IPS DF 6.9 (cell line): ENCODE results near the gene MCF2L.

Experiments
- DNase-seq: peaks from one replicate; pipeline ENCODE4 v3.0.0-alpha.2; 2013; ENCODE audit warnings: low read depth, low spot score
- H3K27ac ChIP-seq: one replicate; pipeline ENCODE4 v1.5.1; 2013; ENCODE audit warnings: low read length, control low read depth
- H3K27me3 ChIP-seq: 2 replicates; pipeline ENCODE4 v1.6.1; 2013; ENCODE audit warnings: mild to moderate bottlenecking, low read length; ENCODE audit not compliant: control insufficient read depth, insufficient read depth
- H3K36me3 ChIP-seq: 2 replicates; pipeline ENCODE4 v1.6.1; 2013; ENCODE audit warnings: low read length; ENCODE audit not compliant: control insufficient read depth, insufficient read depth
- H3K4me1 ChIP-seq: 2 replicates; pipeline ENCODE4 v1.6.1; 2013; ENCODE audit warnings: low read length; ENCODE audit not compliant: control insufficient read depth, insufficient read depth
- H3K4me3 ChIP-seq: 2 replicates; pipeline ENCODE4 v1.5.1; 2013; ENCODE audit warnings: mild to moderate bottlenecking, low read length
- H3K9me3 ChIP-seq: 2 replicates; pipeline ENCODE4 v1.6.1; 2013; ENCODE audit warnings: low read length, inconsistent platforms; ENCODE audit not compliant: control insufficient read depth, insufficient read depth
- WGBS: extraction: QIAGEN DNeasy Blood & Tissue Kit; methylation state at CpG from one replicate; pipeline ENCODE4 v1.1.7; 2013; ENCODE audit warnings: mixed read lengths, missing lambda C conversion rate; ENCODE audit not compliant: insufficient read length, insufficient coverage; 5-methylcytosine and 5-hydroxymethylcytosine counted together

Gene MCF2L

GRCh38 chr13:113034451-113035212, 65.6 kb downstream of the MCF2L start:
- H3K9me3 ChIP-seq: no peaks in the 10 kb centered on the region
- DNase-seq: peak; percentile 35
- H3K27ac ChIP-seq: no peak overlapping the region
- WGBS: no CpG with 5 or more reads among the region's 35 CpGs
- no peaks in the 10 kb centered on the region for H3K27me3 ChIP-seq
- H3K36me3 ChIP-seq: no peaks in the 10 kb centered on the region
- H3K4me1 ChIP-seq: no peaks in the 10 kb centered on the region
- H3K4me3 ChIP-seq: no peak overlapping the region

- Histone ChIP-seq H3K4me3 (no peak overlapping the region), H3K27me3 (no peaks in the 10 kb centered on the region), H3K9me3 (no peaks in the 10 kb centered on the region), H3K27ac (no peak overlapping the region), H3K36me3 (no peaks in the 10 kb centered on the region), H3K4me1 (no peaks in the 10 kb centered on the region)
- no CpG with 5 or more reads among the region's 20 CpGs for WGBS
- DNase-seq: no peak
These were observed 66.3 kb downstream of the MCF2L start for GRCh38 chr13:113035213-113035800.

GRCh38 chr13:113036401-113036800, 67.4 kb downstream of the MCF2L start:
- no CpG with 5 or more reads among the region's 14 CpGs for WGBS
- Histone ChIP-seq H3K4me1 (no peaks in the 10 kb centered on the region), H3K9me3 (no peaks in the 10 kb centered on the region), H3K4me3 (no peak overlapping the region), H3K27ac (no peak overlapping the region), H3K27me3 (no peaks in the 10 kb centered on the region), H3K36me3 (no peaks in the 10 kb centered on the region)
- DNase-seq: no peak

GRCh38 chr13:113040031-113040430, 71.0 kb downstream of the MCF2L start:
- no peaks in the 10 kb centered on the region for H3K27me3 ChIP-seq
- no peak overlapping the region for H3K27ac ChIP-seq
- WGBS: no CpG with 5 or more reads among the region's 8 CpGs
- H3K4me1 ChIP-seq: no peaks in the 10 kb centered on the region
- no peak for DNase-seq
- peaks cover under 1% of the 10 kb centered on the region; the same call in 1 of the 2 replicates for H3K36me3 ChIP-seq
- no peaks in the 10 kb centered on the region for H3K9me3 ChIP-seq
- H3K4me3 ChIP-seq: no peak overlapping the region

- no peaks in the 10 kb centered on the region for H3K4me1 ChIP-seq
- peaks cover 3% of the 10 kb centered on the region; the same call in 1 of the 2 replicates for H3K36me3 ChIP-seq
- DNase-seq: no peak
- no peaks in the 10 kb centered on the region for H3K27me3 ChIP-seq
- no CpG with 5 or more reads among the region's 13 CpGs for WGBS
- no peaks in the 10 kb centered on the region for H3K9me3 ChIP-seq
- no peak overlapping the region for H3K4me3 ChIP-seq
- H3K27ac ChIP-seq: no peak overlapping the region
These were observed 71.7 kb downstream of the MCF2L start for GRCh38 chr13:113040597-113041292.

- DNase-seq: no peak
- Histone ChIP-seq H3K4me1 (no peaks in the 10 kb centered on the region), H3K27me3 (no peaks in the 10 kb centered on the region), H3K36me3 (peaks cover 3% of the 10 kb centered on the region; the same call in 1 of the 2 replicates), H3K4me3 (no peak overlapping the region), H3K27ac (no peak overlapping the region), H3K9me3 (no peaks in the 10 kb centered on the region)
- WGBS: no CpG with 5 or more reads among the region's 11 CpGs
These were observed 72.3 kb downstream of the MCF2L start for GRCh38 chr13:113041293-113041690.

GRCh38 chr13:113041896-113042295, 72.9 kb downstream of the MCF2L start:
- WGBS: no CpG with 5 or more reads among the region's 15 CpGs
- Histone ChIP-seq H3K27me3 (no peaks in the 10 kb centered on the region), H3K27ac (no peak overlapping the region), H3K9me3 (no peaks in the 10 kb centered on the region), H3K4me3 (no peak overlapping the region), H3K36me3 (peaks cover 3% of the 10 kb centered on the region; the same call in 1 of the 2 replicates), H3K4me1 (no peaks in the 10 kb centered on the region)
- DNase-seq: no peak

- Histone ChIP-seq H3K4me1 (no peaks in the 10 kb centered on the region), H3K27me3 (no peaks in the 10 kb centered on the region), H3K9me3 (no peaks in the 10 kb centered on the region), H3K4me3 (no peak overlapping the region), H3K27ac (no peak overlapping the region), H3K36me3 (peaks cover 3% of the 10 kb centered on the region; the same call in 1 of the 2 replicates)
- WGBS: no CpG with 5 or more reads among the region's 20 CpGs
- DNase-seq: no peak
These were observed 73.4 kb downstream of the MCF2L start for GRCh38 chr13:113042456-113042855.

GRCh38 chr13:113043001-113043630, 74.1 kb downstream of the MCF2L start:
- H3K27me3 ChIP-seq: no peaks in the 10 kb centered on the region
- no peaks in the 10 kb centered on the region for H3K9me3 ChIP-seq
- DNase-seq: no peak
- no CpG with 5 or more reads among the region's 20 CpGs for WGBS
- no peak overlapping the region for H3K4me3 ChIP-seq
- peaks cover 3% of the 10 kb centered on the region; the same call in 1 of the 2 replicates for H3K36me3 ChIP-seq
- no peaks in the 10 kb centered on the region for H3K4me1 ChIP-seq
- H3K27ac ChIP-seq: no peak overlapping the region

- Histone ChIP-seq H3K36me3 (peaks cover 3% of the 10 kb centered on the region; the same call in 1 of the 2 replicates), H3K27me3 (no peaks in the 10 kb centered on the region), H3K9me3 (no peaks in the 10 kb centered on the region), H3K4me1 (no peaks in the 10 kb centered on the region), H3K4me3 (no peak overlapping the region), H3K27ac (no peak overlapping the region)
- WGBS: no CpG with 5 or more reads among the region's 14 CpGs
- DNase-seq: no peak
These were observed 74.9 kb downstream of the MCF2L start for GRCh38 chr13:113043931-113044330.
